CD4-positive, alpha-beta T cell treated with Interleukin-4 for 4 hours (primary cell): Measurements from ENCODE around the gene MESP1.

Experiments
- DNase-seq: peaks from one replicate; pipeline ENCODE4 v3.0.0-alpha.2; 2020

The MESP1 gene

DNA sequence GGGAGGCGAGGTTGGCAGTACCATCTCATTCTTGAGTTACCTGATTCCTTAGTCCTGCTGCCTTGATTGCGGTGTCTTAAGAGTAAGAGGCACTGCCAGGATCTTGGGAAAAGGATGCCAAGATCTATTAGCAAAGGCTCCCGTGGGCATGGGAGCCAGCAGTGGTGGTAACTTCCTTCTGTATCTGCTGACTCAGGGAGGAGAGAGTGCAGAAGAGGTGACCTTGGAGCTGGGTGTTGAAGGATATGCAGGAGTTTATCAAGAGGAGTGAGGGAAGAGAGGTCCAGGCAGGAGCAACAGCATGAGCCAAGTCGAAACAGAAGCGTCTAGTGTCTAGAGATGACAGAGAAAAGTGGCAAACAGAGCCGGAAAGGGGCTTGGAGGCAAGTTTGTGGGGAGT, 29.6 kb upstream of the MESP1 start:
- DNase-seq: no peak

DNA sequence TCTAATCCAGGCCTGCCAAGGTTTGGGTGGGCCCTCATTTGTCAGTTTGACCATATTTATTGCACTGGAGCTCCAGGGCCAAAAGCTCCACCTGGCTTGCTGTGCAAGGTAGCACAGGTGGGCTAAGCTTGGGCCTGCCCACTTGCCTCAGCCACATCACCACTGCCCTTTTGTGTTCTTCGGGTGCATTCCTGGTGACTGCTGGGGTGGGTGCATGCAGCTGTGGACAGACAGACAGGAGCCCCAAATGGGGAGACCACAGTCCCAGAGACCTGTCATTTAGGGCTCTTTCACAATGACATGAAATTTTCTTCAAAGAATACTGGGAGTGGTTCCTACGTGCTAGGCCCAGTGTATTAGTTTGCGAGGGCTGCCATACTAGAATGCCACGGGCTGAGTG, 27.8 kb upstream of the MESP1 start:
- DNase-seq: no peak

DNA sequence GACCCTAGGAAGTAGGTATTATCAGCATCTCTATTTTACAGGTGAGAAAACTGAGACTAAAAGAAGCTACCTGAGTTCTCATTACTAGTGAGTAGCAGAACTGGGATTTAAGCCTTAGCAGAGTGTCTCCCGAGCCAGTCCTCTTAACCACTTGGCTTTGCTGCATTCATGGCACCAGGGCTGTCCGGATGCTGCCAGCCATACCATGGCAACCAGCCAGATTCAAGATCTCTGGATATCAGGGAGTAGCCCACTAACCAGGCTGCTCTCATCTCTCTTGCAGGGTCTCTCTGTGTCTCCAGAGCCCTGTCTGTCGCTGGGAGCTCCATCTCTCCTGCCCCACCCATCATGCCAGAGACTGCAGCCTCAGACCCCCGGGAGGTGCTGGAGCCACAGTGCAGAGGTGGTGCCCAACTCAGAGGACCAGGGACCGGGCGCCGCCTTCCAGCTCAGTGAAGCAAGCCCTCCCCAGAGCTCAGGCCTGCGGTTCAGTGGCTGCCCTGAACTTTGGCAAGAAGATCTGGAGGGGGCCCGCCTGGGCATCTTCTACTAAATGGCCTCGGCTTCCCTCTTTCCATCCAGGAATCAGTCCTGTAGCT, 26.8 kb upstream of the MESP1 start:
- no peak for DNase-seq

DNA sequence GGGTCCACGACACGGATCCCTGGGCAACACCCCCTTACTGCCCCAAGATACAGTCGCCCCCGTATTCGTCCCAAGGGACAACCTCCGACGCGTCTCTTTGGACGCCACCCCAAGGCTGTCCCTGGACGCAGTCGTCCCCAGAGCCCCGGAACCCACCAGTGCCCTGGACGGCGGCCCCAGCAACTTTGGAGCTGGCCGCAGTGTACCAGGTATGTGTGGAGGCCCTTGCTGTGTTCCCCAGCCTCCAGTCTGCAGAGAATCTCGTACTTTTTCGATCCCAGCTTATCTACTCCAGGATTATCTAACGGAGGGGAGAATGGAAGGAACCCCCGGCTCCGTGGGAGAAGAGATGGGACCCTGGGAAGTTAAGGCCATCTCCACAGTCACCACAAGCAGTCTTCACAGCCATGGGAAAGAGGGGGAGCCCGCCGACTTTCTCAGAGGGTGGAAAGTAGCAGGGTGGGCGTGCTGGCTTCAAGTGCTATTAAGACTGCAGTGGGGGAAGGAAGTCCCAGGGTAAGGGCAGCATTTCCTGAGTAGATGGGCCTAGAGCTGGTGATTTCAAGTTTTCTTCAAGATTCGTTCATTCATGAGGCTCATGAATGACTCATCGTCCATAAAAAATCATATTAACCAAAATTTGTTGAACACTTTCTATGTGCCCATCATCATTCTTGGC, 26.2 kb upstream of the MESP1 start:
- DNase-seq: no peak

DNA sequence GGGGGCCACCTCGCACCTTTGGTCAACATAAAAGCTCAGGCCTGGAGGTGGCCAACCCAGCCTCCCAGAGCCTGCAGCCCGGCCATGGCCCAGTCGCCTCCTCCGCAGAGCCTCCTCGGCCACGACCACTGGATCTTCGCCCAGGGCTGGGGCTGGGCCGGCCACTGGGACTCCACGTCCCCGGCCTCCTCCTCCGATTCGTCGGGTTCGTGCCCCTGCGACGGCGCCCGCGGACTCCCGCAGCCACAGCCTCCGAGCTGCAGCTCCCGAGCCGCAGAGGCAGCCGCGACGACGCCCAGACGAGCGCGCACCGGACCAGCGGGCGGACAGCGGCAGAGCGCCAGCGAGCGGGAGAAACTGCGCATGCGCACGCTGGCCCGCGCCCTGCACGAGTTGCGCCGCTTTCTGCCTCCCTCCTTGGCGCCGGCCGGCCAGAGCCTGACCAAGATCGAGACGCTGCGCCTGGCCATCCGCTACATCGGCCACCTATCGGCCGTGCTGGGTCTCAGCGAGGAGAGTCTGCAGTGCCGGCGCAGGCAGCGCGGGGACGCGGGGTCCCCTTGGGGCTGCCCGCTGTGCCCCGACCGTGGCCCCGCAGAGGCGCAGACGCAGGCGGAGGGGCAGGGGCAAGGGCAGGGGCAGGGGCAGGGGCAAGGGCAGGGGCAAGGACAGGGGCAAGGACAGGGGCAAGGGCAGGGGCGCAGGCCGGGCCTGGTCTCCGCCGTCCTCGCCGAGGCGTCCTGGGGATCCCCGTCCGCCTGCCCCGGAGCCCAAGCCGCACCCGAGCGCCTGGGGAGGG, 25.4 kb upstream of the MESP1 start, which contains the start of gene MESP2:
MESP2 (plus strand) TSS at position 59 of the 799 bp plus-strand sequence; CDS start at position 85, 26 bp downstream.
- DNase-seq: peak; percentile 20

DNA sequence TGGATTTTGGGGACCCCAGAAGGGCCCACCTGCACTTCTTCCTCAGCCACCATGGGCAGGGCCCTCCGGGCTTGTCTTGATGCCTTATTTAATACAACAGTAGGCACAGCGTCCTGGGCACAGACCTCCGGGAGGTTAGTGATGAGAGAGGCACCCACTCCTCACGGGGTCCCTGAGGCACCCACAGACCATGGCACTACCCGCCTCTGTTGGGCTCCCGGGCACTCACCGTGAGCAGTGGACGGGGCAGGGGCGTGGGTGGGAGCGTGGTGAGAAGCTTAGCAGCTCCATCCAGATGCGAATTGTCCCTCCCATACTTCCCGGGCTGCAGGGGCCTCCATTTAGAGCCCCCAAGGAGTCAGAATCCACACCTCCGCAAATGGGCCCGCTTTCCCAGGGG, 24.8 kb upstream of the MESP1 start:
- no peak for DNase-seq

DNA sequence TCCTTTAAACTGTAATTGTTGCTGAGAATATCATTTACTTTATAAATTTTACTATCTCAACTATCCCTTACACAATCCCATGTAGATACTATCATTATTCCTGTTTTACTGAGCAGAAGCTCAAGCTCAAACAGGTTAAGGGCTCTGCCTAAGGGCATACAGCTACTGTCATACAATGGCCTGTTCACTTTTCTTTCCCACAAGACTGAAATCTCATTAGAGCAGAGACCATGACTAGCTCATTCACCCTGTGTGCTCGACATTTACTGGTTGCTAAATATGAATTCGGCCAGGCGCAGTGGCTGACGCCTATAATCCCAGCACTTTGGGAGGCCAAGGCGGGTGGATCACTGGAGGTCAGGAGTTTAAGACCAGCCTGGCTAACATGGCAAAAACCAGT, 23.4 kb upstream of the MESP1 start:
- DNase-seq: no peak

DNA sequence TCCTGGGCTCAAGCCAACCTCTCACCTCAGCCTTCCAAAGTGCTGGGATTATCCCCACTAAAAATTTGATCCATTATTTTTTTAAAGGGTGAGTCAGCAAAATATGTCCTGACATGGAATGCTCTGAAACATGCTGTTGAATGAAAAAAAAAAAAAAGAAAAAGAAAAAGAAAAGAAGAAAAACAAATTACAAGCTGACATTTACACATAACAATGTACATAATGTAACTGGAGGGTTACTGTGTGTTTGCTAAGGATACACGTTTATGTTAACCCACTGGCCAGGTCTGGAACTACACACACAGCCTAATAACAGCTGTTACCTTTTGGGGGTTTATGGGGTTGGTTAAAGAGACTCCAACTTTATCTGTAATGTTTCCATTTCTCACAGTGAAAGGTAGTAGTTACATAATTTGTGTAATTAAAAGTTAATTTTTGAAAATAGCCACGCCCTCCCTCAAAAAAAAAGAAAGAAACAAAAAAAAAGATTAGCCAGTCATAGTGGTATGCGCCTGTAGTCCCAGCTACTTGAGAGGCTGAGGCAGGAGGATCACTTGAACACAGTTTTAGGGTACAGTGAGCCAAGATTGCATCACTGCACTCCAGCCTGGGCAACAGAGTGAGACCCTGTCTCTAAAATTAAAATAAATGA, 22.0 kb upstream of the MESP1 start:
- DNase-seq: no peak

DNA sequence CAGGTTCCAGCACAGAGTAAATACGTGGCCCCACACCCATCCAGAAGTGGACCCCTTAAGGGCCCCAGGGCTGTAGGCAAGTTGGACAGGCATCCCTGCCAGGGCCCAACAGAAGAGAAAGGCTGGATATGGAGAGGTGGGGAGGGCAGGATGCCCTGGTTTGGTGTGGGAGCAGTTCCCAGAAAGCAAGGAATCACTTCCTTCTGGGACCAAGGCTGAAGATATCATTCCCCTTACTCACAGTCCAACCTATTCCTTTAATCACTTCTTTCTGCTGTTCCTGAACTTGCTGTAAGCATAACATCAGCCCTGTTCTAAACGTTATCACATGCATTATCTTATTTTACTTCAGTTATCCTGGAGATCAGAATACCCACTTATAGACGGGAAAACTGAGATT, 19.0 kb upstream of the MESP1 start:
- DNase-seq: no peak

DNA sequence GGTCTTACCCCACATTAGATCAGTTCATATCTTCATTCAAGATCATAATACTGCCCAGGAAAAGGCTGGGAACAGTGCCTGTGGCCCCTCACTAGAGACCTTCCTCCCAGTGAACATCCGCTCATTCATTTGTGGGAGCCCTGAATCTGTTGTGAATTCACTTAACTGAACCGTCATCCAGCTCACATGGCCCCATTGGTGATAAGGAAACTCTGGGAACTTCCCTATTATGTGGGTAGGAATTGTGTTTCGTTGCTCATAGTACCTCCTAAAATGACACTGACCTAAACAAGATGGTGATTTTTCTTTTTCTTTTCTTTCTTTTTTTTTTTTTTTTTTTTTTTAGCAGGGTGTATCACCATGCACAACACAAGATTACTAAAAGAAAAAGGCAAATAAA, 18.3 kb upstream of the MESP1 start:
- DNase-seq: no peak

DNA sequence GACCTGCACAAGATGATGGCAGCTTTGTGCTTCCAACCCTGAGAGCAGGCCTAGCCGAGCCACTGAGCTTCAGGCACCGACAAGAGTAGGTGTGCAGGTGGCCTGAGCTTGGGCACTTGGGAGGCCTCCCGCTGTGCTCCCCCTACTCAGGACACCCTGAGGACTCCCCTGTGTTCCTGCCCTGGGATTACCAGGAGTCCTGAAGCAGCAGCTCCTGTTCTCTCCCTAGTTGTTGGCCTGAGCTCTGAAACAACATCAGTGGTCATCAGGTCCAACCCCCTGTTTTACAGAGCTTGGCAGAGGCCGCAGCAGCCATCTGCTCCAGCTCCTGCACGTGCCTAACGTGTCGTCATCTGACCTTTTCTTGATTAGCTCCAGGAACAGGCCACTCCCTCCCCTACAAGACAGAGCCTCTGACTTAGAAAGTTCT, 17.0 kb upstream of the MESP1 start:
- DNase-seq: no peak

DNA sequence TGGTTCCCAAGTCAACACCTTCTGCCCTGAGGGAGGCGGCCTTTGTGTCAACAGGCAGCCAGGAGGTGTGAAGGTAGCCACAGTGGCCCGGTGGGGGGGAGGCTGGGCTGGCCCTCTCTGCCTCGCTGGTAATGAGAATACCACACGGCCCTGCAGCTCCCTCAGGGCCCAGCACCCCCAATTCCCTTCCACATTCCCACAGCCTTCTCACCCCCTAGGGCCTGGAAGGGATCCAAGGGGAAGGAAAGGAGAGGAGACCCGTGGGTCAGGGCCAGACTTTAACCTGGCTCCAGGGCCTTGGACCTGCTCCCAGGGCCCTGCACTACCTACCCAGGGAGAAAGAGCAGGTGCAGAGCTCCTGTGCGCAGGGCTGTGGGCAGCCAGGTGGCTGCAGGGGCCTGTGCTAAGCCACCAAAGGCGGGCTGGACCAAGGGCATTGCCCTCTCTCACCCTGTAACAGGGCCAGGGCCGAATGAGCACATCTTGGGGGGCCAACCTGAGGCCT, 16.4 kb upstream of the MESP1 start:
- no peak for DNase-seq

DNA sequence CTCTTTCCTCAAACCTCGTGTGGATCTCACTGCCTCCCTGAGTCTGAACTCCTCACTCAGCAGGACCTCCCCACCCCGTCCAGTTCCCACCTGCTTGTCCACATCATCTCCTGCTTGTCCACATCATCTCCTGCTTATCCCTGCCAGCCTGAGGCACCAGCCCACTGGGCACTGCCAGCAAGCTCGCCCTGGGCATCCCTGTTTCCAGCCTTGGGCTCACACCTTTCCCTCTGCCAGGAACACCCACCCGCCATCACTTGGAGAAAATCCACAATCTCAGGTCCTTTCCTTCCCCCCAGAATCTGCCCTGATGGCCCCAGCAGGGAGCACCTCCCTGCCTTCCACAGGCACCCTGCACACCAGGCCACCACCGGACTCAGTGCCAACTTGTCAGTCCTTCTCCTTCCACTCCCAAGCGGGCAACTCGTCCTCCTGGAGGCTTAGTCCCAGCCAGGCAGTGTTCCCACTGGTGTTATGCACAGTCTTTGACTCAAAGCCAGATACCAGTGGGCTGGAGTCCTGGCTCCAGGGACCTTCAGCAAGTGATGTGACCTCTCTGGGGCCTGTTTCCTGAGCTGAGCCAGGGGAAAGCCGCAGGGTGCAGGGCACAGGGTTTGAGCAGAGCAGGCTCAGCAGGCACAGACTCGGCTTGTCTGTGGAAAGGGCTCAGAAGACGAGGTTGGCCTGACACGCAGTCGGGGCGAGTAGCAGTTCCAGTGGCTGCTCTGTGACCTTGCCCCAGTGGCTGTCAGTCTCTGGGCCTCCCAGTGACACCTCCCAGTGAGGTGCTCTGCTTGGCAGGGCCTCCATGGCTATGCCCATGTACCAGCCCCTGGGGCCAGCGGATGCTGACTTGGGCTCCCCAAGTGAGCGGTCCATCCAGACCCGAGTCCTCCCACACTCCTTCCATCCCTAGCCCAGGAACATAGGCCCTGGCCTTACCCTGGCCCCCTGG, 15.6 kb upstream of the MESP1 start:
- DNase-seq: no peak

DNA sequence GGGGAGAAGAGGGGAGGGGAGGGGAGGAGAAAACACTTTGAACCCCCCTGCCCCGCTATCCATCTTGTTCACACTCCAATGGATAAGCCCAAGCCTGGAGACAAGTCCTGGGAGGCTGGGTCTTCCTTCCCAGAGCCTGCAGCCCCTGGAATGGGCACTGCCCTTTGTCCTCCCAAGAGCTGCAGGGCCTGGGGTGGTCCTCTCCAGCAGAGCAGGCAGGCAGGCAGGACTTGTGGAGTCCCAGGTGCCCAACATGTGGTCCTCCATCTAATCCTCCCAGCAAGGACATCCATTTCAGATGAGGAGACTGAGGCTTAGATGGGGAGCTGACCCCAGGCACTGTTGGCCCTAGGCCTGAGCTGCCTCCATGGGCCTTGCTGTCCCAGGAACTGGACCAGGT, 14.6 kb upstream of the MESP1 start:
- no peak for DNase-seq

DNA sequence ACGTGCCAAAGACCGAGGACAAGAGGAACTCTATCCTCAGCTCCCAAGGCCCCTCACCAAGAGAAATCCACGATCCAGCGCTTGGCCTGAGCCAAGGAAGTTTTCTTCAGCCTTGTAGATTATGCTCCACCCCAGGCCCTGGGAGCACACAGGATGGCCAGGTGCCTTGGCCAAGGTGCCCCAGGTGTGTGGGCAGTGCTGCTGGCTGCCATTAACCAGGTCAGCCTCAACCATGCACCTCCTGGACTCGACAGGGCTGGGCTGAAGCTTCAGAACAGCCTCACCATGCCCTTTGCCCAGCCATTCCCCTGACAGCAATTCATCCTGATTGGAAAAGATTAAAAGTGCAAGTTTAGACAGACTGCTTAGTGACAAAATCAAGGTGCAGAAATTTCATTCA, 10.9 kb upstream of the MESP1 start:
- no peak for DNase-seq

DNA sequence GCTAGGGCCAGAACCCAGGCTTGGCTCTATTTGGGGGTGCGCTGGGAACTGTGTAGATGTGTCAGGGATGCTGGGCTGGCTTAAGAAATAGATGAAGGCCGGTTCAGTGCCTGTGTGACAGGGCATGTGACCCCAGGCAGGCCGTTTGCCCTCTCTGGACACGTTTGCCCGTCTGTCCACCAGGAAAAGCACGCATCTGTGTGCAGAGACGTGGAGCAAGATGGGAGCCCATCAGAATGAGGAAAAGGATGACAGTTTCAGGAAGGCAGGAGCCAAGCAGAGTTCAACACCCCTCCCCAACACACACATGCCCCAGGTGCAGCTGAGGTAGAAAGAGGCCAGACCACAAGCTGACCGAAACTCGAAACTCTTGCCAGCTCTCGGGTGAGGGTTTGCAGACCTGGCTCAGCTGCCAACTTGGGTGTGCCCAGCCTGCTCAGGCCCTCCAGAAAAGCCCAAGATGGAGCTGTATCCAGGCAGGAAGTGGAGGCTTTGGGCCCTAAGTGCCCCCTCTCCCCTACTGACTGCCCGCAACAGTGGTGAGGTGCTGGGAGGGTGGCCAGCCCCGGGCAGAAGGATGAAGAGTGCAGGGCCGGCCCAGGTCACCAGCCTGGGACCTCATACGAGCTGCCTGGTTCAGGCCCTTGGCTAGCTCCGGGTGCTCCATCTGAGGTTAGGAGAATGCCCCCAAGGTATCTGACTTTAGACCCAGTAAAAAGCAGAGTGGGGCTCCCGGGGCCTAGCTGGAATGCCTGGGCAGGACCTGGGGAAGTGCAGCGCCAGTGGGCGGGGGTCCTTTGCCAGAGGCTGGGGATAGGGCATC, 10.2 kb upstream of the MESP1 start:
- no peak for DNase-seq

DNA sequence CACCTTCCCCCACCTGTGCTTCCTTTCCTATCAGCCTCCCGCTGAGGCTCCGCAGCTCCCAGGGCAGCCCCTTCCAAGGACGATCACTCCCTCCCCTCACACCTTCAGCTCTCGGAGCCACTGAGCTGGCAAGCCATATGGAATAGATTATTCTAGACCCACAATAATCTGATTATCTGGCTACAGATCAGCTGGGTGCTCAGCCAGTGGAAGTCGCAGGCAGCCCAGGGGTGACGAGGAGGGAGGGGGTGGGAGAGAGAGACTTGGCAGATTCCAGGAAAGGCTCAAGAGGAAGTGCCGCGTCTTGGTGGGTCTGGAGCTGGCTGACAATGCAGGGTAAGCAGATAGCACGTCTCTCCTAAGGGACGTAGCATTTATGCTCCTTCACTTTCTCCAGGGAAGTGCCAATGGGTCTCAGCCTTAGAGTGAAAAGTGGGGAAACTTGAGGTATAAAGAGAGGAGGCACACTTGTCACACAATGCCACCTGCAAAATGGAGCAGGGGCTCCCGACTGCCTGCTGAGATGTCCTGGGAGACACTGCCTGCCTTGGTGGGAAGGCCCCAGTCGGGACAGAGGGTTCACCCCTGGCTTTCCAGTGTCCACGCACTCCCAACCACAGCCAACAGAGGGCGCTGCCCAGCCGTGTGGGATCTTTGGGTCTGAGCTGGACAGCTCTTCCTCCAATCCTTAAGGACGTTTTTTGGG, 9.4 kb upstream of the MESP1 start:
- DNase-seq: peak; percentile 44

DNA sequence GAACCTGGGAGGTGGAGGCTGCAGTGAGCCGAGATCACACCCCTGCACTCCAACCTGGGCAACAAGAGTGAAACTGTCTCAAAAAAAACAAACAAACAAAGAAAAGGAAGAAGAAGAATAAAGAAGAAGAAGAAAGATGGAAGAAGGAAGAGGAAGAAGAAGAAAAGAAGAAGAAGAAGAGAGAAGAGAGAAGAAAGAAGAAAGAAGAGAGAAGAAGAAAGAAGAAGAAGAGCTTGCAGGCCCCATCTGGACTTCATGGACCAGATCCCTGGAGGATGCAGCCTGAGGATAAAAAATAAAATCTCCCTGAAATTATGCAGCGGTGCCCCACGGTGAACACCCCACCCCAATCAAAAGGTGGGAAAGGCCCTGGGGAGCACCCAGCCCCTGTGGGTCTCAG, 8.8 kb upstream of the MESP1 start:
- DNase-seq: no peak

DNA sequence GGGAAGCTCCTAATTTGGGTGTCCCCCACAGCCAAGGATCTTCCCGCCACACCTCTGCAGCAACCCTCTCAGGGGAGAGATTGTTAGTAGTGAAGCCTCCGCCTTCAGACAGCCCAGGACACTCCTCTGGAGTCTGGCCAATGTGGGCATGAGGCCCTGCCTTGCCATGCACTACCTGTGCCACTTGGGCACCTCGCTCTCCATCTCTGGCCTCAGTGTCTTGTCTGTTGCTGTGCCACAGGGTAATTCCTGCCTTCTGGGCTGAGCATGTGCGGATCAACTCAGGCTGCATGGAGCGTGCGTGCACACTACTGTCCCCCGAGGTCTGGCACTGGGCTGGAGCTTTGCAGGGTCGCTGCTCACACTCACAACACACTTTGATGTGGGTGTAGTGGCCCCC, 7.9 kb upstream of the MESP1 start:
- DNase-seq: no peak

DNA sequence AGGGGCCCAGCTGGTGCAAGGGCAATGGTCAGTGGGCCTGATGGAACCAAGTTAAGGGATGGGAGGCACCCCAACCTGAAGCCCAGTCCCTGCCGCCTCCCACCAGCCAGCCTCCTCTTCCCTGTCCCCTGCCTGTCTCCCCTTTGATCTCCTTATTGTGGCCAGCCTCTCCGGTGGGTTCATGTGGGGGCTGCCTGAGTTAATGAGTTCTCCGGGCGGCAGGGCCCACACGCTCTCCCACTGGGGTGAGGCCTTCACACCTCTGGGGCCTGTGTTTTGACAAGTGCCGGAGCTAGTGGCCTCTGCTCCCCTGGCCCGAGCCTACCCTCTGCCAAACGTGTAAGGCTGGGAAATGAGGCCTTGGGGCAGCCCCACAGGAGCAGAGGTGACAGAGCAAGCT, 7.2 kb upstream of the MESP1 start:
- DNase-seq: no peak

DNA sequence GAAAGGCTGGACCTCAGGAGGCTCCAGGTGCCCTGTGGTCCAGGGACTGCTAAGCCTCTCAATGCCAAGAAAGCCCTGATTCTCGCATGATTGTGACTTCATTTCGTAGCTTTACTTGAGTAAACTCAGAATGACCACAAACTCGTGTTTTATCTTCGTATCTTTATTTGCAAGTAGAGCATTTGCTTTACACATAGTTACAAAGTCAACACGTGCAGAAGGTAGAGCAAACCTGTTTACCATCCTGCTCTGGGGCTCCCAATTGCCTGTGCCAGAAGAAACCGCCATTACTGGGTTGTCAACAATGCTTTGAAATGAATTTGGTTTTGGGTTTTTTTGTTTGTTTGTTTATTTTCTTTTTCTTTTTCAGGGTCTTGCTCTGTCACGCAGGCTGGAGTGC, 5.8 kb upstream of the MESP1 start:
- DNase-seq: no peak
